WTC11 (cell line): ENCODE data around the gene MID1.

ENCODE experiments used
- CTCF ChIP-seq: fragments of 200-600 bp; IDR thresholded peaks from 2 replicates; pipeline ENCODE4 v1.8.0; 2022; ENCODE audit warnings: antibody characterized with exemption
- ERG ChIP-seq: fragments of 250-450 bp; sonication (Bioruptor Pico); IDR thresholded peaks from 2 replicates; pipeline ENCODE4 v1.8.0; 2021; ENCODE audit warnings: mild to moderate bottlenecking
- MXD4 ChIP-seq: fragments of 250-450 bp; sonication (Bioruptor Pico); IDR thresholded peaks from 2 replicates; pipeline ENCODE4 v1.8.0; 2021; ENCODE audit warnings: mild to moderate bottlenecking, moderate library complexity, borderline replicate concordance
- NR1H2 ChIP-seq: sonication (generic); formaldehyde crosslinking; IDR thresholded peaks from 2 replicates; pipeline ENCODE4 v1.9.0; 2021; ENCODE audit warnings: mild to moderate bottlenecking, moderate library complexity, missing genetic modification reagents
- ZBTB21 ChIP-seq: sonication (generic); formaldehyde crosslinking; IDR thresholded peaks from 2 replicates; pipeline ENCODE4 v1.8.1; 2023; ENCODE audit warnings: mild to moderate bottlenecking, missing genetic modification reagents, borderline replicate concordance

- TF ChIP-seq ERG (CRISPR knock-in tag): no peak
- no peak for TF ChIP-seq ZBTB21 (CRISPR knock-in tag)
- TF ChIP-seq NR1H2 (CRISPR knock-in tag): no peak
- no peak for TF ChIP-seq CTCF
- TF ChIP-seq MXD4 (CRISPR knock-in tag): no peak
Observed at GRCh38 chrX:10495677-10496076, 124.7 kb downstream of the MID1 start.
